Activated effector memory CD4-positive, alpha-beta T cell treated with anti-CD3 and anti-CD28 coated beads, Interleukin-2, amount 50 U/mL, for 16 hours (primary cell): Measurements from ENCODE around the gene CDO1.

Source experiments
- DNase-seq: peaks from one replicate; pipeline ENCODE4 v3.0.0-alpha.2; 2020

The CDO1 gene

GRCh38 chr5:115778417-115778816, 38.0 kb downstream of the CDO1 start:
- no peak for DNase-seq

DNA sequence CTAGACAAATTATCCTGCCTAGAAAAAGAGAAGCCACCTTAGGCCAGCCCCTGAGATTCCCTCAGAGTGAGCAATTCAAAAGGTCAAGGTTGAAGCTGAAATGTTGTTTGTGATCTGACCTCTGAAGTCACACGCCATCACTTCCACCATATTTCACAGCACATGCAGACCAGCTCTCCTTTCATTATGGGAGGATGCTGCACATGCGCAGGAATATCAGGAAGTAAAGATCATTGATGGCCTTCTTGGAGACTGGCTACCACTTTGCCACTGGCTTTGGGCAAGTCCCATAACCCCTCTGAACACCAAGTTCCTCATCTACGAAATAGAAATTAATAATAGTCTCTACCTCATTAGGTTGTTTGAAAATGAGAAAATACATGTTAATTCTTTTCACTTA, 39.5 kb downstream of the CDO1 start:
- DNase-seq = no peak

- DNase-seq = no peak
Measured at GRCh38 chr5:115775999-115776398, 40.5 kb downstream of the CDO1 start.

DNA sequence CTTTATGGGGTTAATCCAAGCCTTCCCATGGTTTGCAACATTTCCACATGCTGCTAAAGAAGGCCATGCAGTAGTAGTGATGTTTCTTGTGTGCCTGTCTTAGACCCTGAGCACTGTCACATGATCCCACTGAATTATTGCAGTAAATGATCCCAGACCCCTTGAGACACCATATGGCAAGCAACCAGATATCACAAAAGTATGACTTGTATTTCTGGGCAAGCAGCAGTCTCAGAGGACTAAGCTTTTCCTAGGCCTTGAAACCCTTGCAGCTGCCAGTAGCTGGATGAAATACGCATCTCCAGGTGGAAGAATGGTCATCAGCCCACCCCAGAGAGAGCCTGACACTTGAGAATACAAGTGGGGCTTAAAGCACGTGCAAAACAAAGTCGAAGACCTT, 41.8 kb downstream of the CDO1 start:
- no peak for DNase-seq

GRCh38 chr5:115772731-115773475, 43.6 kb downstream of the CDO1 start:
- DNase-seq = no peak

GRCh38 chr5:115770466-115770865, 46.0 kb downstream of the CDO1 start:
- no peak for DNase-seq

DNA sequence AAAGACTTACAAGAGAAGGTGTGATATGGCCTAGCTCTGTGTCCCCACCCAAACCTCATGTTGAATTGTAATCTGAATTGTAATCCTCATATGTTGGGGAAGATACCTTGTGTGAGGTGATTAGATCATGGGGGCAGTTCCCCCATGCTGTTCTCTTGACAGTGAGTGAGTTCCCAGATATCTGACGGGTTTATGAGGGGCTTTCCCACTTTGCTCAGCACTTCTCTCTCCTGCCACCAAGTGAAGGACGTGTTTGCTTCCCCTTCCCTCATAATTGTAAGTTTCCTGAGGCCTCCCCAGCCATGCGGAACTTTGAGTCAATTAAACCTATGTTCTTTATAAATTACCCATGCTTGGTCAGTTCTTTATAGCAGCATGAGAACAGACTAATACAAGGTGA, 49.0 kb downstream of the CDO1 start:
- no peak for DNase-seq

DNA sequence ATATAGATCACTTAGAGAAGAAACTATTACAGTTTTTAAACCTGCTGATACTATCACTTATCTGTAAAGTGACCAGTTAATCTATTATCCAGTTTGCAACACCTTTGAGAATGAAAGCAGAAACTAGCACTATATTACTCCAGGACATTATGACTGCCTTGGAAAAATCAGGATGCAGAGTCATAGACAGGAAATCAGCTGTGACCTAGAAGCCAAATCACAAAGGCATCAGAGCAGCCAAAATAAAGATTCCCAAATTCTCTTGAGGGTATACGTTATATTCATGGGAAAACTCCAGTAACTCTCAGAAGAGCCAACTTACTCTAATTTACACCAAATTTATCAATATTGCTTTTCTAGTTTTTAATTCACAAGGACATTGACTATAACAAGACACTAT, 49.9 kb downstream of the CDO1 start:
- DNase-seq = no peak

GRCh38 chr5:115758356-115758755, 58.1 kb downstream of the CDO1 start:
- DNase-seq = no peak

GRCh38 chr5:115755675-115756074, 60.8 kb downstream of the CDO1 start:
- DNase-seq = no peak
